Measurements from ENCODE around the gene AFTPH. TPM values are rescaled to one million over a fixed set of nuclear protein-coding genes. Genes with fewer than 3 reads are reported as not detected.

The AFTPH gene
- total RNA-seq, 4 donors from 2014 or later = 27.7 to 50.3 (median 38.1) TPM

DNA sequence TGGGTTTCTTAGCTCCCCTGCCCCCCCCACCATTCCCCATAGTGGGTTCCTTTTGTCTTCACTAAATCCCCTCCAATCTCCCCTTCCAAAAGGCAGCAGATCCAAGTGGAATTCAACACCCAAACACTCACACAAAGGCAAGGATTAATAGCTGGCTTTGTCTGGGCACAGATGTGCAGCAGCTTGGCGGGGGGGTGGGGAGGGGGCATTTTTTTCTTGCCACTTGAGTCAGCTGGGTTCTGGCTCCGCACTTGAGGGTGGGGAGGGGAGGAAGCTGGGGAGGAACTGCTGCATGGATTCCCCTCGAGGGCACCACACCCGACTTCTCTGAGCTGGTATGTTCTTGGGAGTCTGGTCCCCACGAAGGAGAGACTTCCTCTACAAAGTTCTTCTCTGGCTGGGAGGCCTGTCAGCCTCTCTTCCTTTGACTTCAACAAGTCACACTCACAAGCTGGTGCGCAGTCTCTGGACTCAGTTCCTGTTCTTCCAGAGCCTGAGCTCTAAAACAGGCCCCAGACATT is 93.6 kb downstream of the AFTPH start:
- Histone ChIP-seq H3K27me3 (no peaks in the 10 kb centered on the region), H3K4me3 (no peak overlapping the region), H3K4me1 (peaks cover 0 to 23% (median 0%) of the 10 kb centered on the region in 4 donors), H3K27ac (no peak overlapping the region), H3K36me3 (no peaks in the 10 kb centered on the region), H3K9me3 (no peaks in the 10 kb centered on the region)
- DNase-seq (ENCODE audit: low spot score in 2 of 2) = no peak
- TF ChIP-seq EP300 (IDR thresholded peaks at IDR 0.05) (no peak), POLR2A (IDR thresholded peaks at IDR 0.05) (no peak)
- TF ChIP-seq, protein P1, sequence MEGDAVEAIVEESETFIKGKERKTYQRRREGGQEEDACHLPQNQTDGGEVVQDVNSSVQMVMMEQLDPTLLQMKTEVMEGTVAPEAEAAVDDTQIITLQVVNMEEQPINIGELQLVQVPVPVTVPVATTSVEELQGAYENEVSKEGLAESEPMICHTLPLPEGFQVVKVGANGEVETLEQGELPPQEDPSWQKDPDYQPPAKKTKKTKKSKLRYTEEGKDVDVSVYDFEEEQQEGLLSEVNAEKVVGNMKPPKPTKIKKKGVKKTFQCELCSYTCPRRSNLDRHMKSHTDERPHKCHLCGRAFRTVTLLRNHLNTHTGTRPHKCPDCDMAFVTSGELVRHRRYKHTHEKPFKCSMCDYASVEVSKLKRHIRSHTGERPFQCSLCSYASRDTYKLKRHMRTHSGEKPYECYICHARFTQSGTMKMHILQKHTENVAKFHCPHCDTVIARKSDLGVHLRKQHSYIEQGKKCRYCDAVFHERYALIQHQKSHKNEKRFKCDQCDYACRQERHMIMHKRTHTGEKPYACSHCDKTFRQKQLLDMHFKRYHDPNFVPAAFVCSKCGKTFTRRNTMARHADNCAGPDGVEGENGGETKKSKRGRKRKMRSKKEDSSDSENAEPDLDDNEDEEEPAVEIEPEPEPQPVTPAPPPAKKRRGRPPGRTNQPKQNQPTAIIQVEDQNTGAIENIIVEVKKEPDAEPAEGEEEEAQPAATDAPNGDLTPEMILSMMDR (IDR thresholded peaks at IDR 0.05) = no peak
- WGBS, 2 donors = 33 to 40% methylated on average over 6 of the region's 6 CpGs

DNA sequence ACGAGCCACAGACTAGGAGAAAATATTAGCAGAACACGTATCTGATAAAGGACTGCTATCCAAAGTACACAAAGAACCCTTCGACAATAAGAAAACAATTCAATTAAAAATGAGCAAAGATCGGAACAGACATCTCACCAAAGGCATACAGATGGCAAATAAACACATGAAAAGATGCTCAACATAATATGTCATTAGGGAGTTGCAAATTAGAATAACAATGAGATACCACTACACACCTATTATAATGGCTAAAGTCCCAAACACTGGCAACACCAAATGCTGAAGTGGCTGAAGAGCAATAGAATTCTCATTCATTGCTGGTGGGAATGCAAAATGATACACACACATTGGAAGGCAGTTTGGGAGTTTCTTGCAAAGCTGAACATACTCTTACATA is 96.5 kb downstream of the AFTPH start:
- no peak for DNase-seq (ENCODE audit: low spot score in 2 of 2)
- WGBS, 2 donors = 77 to 86% methylated on average over 4 of the region's 4 CpGs
- no peak overlapping the region for H3K4me3 ChIP-seq
- H3K27ac ChIP-seq = no peak overlapping the region
- no peaks in the 10 kb centered on the region for H3K36me3 ChIP-seq
- peaks cover 0 to 14% (median 0%) of the 10 kb centered on the region in 4 donors for H3K4me1 ChIP-seq
- TF ChIP-seq EP300 (IDR thresholded peaks at IDR 0.05) (no peak), POLR2A (IDR thresholded peaks at IDR 0.05) (no peak)
- TF ChIP-seq, protein P1 (IDR thresholded peaks at IDR 0.05) = no peak
- H3K27me3 ChIP-seq = no peaks in the 10 kb centered on the region
- H3K9me3 ChIP-seq = no peaks in the 10 kb centered on the region

GRCh38 chr2:64622443-64623241 is 98.5 kb downstream of the AFTPH start:
- H3K4me3 ChIP-seq = no peak overlapping the region
- H3K36me3 ChIP-seq = no peaks in the 10 kb centered on the region
- TF ChIP-seq EP300 (IDR thresholded peaks at IDR 0.05) = no peak
- TF ChIP-seq POLR2A (IDR thresholded peaks at IDR 0.05) = no peak
- TF ChIP-seq, protein P1 (IDR thresholded peaks at IDR 0.05) = no peak
- no peak overlapping the region for H3K27ac ChIP-seq
- H3K9me3 ChIP-seq = no peaks in the 10 kb centered on the region
- no peaks in the 10 kb centered on the region for H3K27me3 ChIP-seq
- H3K4me1 ChIP-seq = peaks cover 0 to 16% (median 0%) of the 10 kb centered on the region in 4 donors
- WGBS, 2 donors = 80 to 87% methylated on average over 10 to 13 of the region's 13 CpGs
- DNase-seq (ENCODE audit: low spot score in 2 of 2) = no peak

- Histone ChIP-seq H3K27ac (no peak overlapping the region), H3K9me3 (no peaks in the 10 kb centered on the region), H3K4me3 (no peak overlapping the region), H3K36me3 (no peaks in the 10 kb centered on the region), H3K4me1 (peaks cover 0 to 16% (median 0%) of the 10 kb centered on the region in 4 donors), H3K27me3 (no peaks in the 10 kb centered on the region)
- 82% methylated on average over 13 of the region's 13 CpGs for WGBS, 2 donors
- TF ChIP-seq EP300 (IDR thresholded peaks at IDR 0.05) = no peak
- no peak for TF ChIP-seq POLR2A (IDR thresholded peaks at IDR 0.05)
- TF ChIP-seq, protein P1 (IDR thresholded peaks at IDR 0.05) = no peak
- no peak for DNase-seq (ENCODE audit: low spot score in 2 of 2)
These were observed 99.2 kb downstream of the AFTPH start for GRCh38 chr2:64623242-64623850.

DNA sequence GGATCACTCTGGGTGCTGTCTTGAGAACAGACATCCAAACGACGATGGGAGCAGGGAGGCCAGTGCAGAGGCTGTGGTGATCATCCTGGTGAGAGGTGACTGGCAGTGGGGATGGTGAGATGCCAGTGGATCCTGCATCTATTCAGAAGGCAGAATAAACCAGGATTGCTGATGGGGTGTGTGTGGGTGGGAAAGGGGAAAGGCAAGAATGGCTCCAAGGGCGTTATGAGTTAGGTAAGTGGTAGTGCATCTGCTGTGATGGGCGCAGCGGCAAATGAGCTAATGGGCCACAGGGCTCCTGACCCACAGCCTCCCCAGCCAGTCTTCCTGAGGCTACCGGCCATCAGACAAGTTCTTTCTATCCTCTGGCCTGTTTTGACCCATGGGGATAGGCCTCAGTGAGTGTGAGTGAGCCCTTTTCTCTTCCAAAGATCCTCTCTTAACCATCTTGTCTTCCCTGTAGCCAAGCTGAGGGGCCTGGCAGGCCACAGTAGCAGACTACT is 100.0 kb downstream of the AFTPH start:
- DNase-seq (ENCODE audit: low spot score in 2 of 2) = no peak
- Histone ChIP-seq H3K27ac (no peak overlapping the region), H3K36me3 (no peaks in the 10 kb centered on the region), H3K27me3 (no peaks in the 10 kb centered on the region), H3K9me3 (no peaks in the 10 kb centered on the region), H3K4me1 (peaks cover 0 to 20% (median 0%) of the 10 kb centered on the region in 4 donors), H3K4me3 (no peak overlapping the region)
- no peak for TF ChIP-seq POLR2A (IDR thresholded peaks at IDR 0.05)
- TF ChIP-seq, protein P1 (IDR thresholded peaks at IDR 0.05) = no peak
- no peak for TF ChIP-seq EP300 (IDR thresholded peaks at IDR 0.05)
- WGBS, 2 donors = 93 to 96% methylated on average over 6 of the region's 6 CpGs
